ENCODE measurements around the gene NECAB2.
A peak's percentile ranks its signal among the peaks of the same experiment; 100 is the strongest.

Gene NECAB2

GRCh38 chr16:84047206-84047605 is 79.2 kb downstream of the NECAB2 start:
- Histone ChIP-seq H3K9ac (ENCODE audit: low read depth, low read length, poor library complexity, severe bottlenecking) (no peak overlapping the region), H4K20me1 (ENCODE audit: insufficient read depth, low read length, poor library complexity, severe bottlenecking) (no peaks in the 10 kb centered on the region), H2AFZ (ENCODE audit: low read length) (no peak overlapping the region), H3K9me3 (ENCODE audit: insufficient read depth, low read depth, low read length) (no peaks in the 10 kb centered on the region), H3K4me3 (ENCODE audit: low read length, poor library complexity, severe bottlenecking) (no peak overlapping the region), H3K27me3 (ENCODE audit: insufficient read depth, low read length, poor library complexity, severe bottlenecking) (no peaks in the 10 kb centered on the region), H3K4me1 (ENCODE audit: insufficient read depth, low read length, poor library complexity, severe bottlenecking) (peaks cover 16% of the 10 kb centered on the region), H3F3A (ENCODE audit: low read depth) (no peaks in the 10 kb centered on the region), H3K9me2 (replicated peaks; ENCODE audit: low read depth, low read length) (no peaks in the 10 kb centered on the region), H3K36me3 (ENCODE audit: insufficient read depth, low read length) (peaks cover 1% of the 10 kb centered on the region; the same call in 1 of the 2 replicates), H3K79me2 (ENCODE audit: insufficient read depth, low read length) (no peaks in the 10 kb centered on the region), H3K4me2 (ENCODE audit: low read depth, low read length, poor library complexity, severe bottlenecking) (no peak overlapping the region)
- TF ChIP-seq CTCF (conservative IDR thresholded peaks at IDR 0.05; ENCODE audit: low read length) (no peak), EZH2phosphoT487 (IDR thresholded peaks at IDR 0.05; ENCODE audit: borderline replicate concordance) (no peak)

GRCh38 chr16:84047626-84048025 is 79.6 kb downstream of the NECAB2 start:
- H2AFZ ChIP-seq (ENCODE audit: low read length) = no peak overlapping the region
- H3K36me3 ChIP-seq (ENCODE audit: insufficient read depth, low read length) = peaks cover 5% of the 10 kb centered on the region; the same call in 1 of the 2 replicates
- H3F3A ChIP-seq (ENCODE audit: low read depth) = no peaks in the 10 kb centered on the region
- no peaks in the 10 kb centered on the region for H3K27me3 ChIP-seq (ENCODE audit: insufficient read depth, low read length, poor library complexity, severe bottlenecking)
- H4K20me1 ChIP-seq (ENCODE audit: insufficient read depth, low read length, poor library complexity, severe bottlenecking) = no peaks in the 10 kb centered on the region
- H3K79me2 ChIP-seq (ENCODE audit: insufficient read depth, low read length) = no peaks in the 10 kb centered on the region
- H3K4me2 ChIP-seq (ENCODE audit: low read depth, low read length, poor library complexity, severe bottlenecking) = no peak overlapping the region
- peaks cover 15% of the 10 kb centered on the region for H3K4me1 ChIP-seq (ENCODE audit: insufficient read depth, low read length, poor library complexity, severe bottlenecking)
- H3K9me3 ChIP-seq (ENCODE audit: insufficient read depth, low read depth, low read length) = no peaks in the 10 kb centered on the region
- H3K4me3 ChIP-seq (ENCODE audit: low read length, poor library complexity, severe bottlenecking) = no peak overlapping the region
- H3K9me2 ChIP-seq (replicated peaks; ENCODE audit: low read depth, low read length) = no peaks in the 10 kb centered on the region
- TF ChIP-seq CTCF (conservative IDR thresholded peaks at IDR 0.05; ENCODE audit: low read length) = no peak
- TF ChIP-seq EZH2phosphoT487 (IDR thresholded peaks at IDR 0.05; ENCODE audit: borderline replicate concordance) = no peak
- no peak overlapping the region for H3K9ac ChIP-seq (ENCODE audit: low read depth, low read length, poor library complexity, severe bottlenecking)

GRCh38 chr16:84048270-84048669 is 80.2 kb downstream of the NECAB2 start:
- no peaks in the 10 kb centered on the region for H3K9me2 ChIP-seq (replicated peaks; ENCODE audit: low read depth, low read length)
- no peak overlapping the region for H3K9ac ChIP-seq (ENCODE audit: low read depth, low read length, poor library complexity, severe bottlenecking)
- peaks cover 8% of the 10 kb centered on the region for H3K4me1 ChIP-seq (ENCODE audit: insufficient read depth, low read length, poor library complexity, severe bottlenecking)
- no peaks in the 10 kb centered on the region for H3F3A ChIP-seq (ENCODE audit: low read depth)
- no peaks in the 10 kb centered on the region for H3K9me3 ChIP-seq (ENCODE audit: insufficient read depth, low read depth, low read length)
- H3K4me3 ChIP-seq (ENCODE audit: low read length, poor library complexity, severe bottlenecking) = no peak overlapping the region
- H3K27me3 ChIP-seq (ENCODE audit: insufficient read depth, low read length, poor library complexity, severe bottlenecking) = no peaks in the 10 kb centered on the region
- no peak overlapping the region for H2AFZ ChIP-seq (ENCODE audit: low read length)
- TF ChIP-seq EZH2phosphoT487 (IDR thresholded peaks at IDR 0.05; ENCODE audit: borderline replicate concordance) (no peak), CTCF (conservative IDR thresholded peaks at IDR 0.05; ENCODE audit: low read length) (peak; percentile 18; the same call in 1 of the 2 replicates)
- no peaks in the 10 kb centered on the region for H4K20me1 ChIP-seq (ENCODE audit: insufficient read depth, low read length, poor library complexity, severe bottlenecking)
- H3K79me2 ChIP-seq (ENCODE audit: insufficient read depth, low read length) = no peaks in the 10 kb centered on the region
- peaks cover 10% of the 10 kb centered on the region; the same call in 1 of the 2 replicates for H3K36me3 ChIP-seq (ENCODE audit: insufficient read depth, low read length)
- H3K4me2 ChIP-seq (ENCODE audit: low read depth, low read length, poor library complexity, severe bottlenecking) = no peak overlapping the region
